ENCODE data around the gene RBM15B.
"Not testable (repeated sequence)": the region's sequence is repeated elsewhere in the genome, so short reads cannot be mapped to it uniquely, and the experiment has no call there.

Gene RBM15B

DNA sequence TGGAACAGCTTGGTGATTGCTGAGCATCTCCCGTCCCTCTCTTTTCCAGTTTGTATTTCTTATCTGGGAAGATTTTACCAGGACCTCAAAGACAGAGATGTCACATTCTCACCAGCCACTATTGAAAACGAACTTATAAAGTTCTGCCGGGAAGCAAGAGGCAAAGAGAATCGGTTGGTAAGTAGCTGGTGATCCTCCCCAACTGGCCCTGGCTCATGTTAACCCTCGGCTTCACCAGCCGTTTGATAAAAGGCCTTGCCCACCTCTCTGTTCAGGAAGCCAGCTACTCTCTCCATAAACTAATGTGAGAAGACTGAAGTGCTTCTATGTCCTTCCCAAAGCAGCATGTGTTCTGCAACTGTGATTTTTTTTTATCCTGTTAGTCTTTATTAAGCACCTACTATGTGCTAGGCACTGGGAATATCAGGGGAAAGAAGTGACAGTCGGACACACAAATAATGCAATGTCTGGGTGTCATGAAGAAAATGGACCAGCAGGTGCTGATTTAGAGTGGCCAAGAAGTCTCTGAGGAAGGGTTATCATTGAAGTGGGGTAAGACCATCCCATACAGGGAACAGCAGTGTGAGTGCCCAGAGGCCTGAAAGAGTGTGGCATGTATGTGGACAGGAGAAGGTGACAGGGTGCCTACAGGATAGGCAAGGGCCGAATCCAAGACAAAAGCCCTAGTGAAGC, 4.8 kb upstream of the RBM15B start:
- peak overlapping the region; percentile 78 for H3K4me3 ChIP-seq (ENCODE audit: control insufficient read depth, low read depth, low read length)
- TF ChIP-seq, protein P1, sequence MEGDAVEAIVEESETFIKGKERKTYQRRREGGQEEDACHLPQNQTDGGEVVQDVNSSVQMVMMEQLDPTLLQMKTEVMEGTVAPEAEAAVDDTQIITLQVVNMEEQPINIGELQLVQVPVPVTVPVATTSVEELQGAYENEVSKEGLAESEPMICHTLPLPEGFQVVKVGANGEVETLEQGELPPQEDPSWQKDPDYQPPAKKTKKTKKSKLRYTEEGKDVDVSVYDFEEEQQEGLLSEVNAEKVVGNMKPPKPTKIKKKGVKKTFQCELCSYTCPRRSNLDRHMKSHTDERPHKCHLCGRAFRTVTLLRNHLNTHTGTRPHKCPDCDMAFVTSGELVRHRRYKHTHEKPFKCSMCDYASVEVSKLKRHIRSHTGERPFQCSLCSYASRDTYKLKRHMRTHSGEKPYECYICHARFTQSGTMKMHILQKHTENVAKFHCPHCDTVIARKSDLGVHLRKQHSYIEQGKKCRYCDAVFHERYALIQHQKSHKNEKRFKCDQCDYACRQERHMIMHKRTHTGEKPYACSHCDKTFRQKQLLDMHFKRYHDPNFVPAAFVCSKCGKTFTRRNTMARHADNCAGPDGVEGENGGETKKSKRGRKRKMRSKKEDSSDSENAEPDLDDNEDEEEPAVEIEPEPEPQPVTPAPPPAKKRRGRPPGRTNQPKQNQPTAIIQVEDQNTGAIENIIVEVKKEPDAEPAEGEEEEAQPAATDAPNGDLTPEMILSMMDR (IDR thresholded peaks at IDR 0.05; ENCODE audit: control insufficient read depth, insufficient read depth, low read depth, low read length, missing control alignments) = no peak
- DNase-seq (ENCODE audit: low read depth) = no peak

DNA sequence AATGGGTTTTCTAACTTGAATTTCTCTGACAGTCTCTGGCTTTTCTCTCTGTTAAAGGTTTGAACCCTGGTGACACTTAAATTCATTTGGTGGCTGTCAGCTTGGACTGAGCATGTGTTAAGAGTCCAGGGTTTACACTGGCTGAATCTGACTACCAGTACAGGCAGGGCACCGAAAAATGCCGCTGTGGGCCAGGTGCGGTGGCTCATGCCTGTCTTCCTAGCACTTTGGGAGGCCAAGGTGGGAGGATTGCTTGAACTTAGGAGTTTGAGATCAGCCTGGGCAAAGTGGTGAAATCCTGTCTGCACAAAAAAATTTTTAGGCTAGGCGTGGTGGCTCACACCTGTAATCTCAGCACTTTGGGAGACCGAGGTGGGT, 4.2 kb upstream of the RBM15B start:
- peak overlapping the region; percentile 78 for H3K4me3 ChIP-seq (ENCODE audit: control insufficient read depth, low read depth, low read length)
- TF ChIP-seq, protein P1 (IDR thresholded peaks at IDR 0.05; ENCODE audit: control insufficient read depth, insufficient read depth, low read depth, low read length, missing control alignments) = no peak
- no peak for DNase-seq (ENCODE audit: low read depth)

DNA sequence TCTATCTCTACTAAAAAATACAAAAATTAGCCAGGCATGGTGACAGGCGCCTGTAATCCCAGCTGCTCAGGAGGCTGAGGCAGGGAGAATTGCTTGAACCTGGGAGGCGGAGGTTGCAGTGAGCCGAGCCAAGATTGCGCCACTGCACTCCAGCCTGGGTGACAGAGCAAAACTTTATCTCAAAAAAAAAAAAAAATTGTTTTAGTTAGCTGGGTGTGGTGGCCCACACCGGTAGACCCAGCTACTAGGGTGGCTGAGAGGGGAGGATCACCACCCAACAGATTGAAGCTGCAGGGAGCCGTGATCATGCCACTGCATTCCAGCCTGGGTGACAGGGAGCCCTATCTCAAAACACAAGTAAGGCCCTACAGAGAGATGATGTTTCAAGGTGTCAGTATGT, 3.8 kb upstream of the RBM15B start:
- DNase-seq (ENCODE audit: low read depth); H3K4me3 ChIP-seq (ENCODE audit: control insufficient read depth, low read depth, low read length): not testable (repeated sequence)

DNA sequence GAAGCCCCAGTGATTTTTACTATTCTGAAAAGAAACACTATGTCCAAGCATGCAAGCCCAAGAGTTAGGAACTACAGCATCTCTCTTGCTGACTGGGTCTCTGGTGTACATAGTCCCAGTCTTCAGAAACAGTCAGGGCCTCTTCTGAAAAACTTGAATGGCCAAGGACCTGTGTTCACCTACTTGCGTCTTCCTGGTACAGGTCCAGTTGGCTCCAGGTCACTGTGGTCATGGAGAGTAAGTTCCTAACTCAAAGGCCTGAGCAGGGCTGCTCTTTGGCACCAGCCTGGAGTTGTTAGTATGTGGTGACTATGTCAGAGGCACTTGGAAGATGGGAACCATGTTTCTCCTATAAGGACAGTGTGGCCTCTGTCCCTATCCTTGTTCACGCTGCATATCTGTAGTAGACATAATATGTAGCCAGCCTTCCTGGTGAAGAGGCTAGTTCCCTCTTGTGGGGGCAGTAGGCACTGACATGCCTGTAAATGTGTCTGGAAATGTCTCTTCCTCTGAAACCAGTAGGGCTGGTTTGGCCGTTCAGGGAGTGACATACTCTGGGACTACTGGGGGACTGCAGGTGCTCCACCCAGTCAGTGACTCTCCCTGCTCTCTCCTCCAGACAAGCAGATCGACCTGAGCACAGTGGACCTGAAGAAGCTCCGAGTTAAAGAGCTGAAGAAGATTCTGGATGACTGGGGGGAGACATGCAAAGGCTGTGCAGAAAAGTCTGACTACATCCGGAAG, 2.6 kb upstream of the RBM15B start:
- TF ChIP-seq, protein P1 (IDR thresholded peaks at IDR 0.05; ENCODE audit: control insufficient read depth, insufficient read depth, low read depth, low read length, missing control alignments) = peak; percentile 35
- H3K4me3 ChIP-seq (ENCODE audit: control insufficient read depth, low read depth, low read length) = no peak overlapping the region
- no peak for DNase-seq (ENCODE audit: low read depth)

DNA sequence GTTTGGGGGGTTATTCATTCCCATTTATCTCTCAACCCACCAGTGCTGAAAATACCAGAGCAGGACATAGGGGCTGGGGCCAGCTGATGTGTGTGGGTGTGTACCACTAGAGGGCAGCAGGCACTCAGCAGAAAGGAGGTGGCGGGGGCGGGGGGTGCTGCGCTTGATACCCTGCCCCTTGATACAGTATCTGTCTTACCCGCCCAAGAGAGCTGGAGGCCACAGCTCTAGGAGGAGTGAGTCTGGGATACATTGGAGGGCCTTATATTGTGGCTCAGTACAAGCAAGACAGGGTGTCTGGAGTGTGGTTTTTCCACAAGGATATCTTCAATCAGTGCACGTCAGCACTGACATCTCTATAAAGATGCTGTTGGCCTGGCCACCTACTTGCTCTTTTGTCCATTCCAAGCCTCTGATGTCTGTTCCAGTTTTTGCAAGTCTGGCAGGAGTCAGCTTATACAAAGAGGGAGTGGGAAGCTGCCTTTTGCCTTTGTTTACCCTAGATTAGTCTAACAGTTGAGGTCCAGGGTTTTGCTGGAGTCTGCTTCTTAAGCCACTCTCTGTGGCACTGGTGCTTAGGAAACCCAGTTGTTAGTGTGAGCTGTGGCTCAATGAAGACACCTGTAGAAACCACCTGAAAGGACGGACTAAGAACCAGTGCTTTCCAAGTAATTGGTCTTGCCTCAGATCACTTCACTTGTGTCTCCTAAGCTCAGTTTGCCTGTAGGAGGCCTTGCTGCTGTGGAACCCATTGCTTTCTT, 1.5 kb upstream of the RBM15B start:
- DNase-seq (ENCODE audit: low read depth) = no peak
- TF ChIP-seq, protein P1 (IDR thresholded peaks at IDR 0.05; ENCODE audit: control insufficient read depth, insufficient read depth, low read depth, low read length, missing control alignments) = peak; percentile 88
- no peak overlapping the region for H3K4me3 ChIP-seq (ENCODE audit: control insufficient read depth, low read depth, low read length)

DNA sequence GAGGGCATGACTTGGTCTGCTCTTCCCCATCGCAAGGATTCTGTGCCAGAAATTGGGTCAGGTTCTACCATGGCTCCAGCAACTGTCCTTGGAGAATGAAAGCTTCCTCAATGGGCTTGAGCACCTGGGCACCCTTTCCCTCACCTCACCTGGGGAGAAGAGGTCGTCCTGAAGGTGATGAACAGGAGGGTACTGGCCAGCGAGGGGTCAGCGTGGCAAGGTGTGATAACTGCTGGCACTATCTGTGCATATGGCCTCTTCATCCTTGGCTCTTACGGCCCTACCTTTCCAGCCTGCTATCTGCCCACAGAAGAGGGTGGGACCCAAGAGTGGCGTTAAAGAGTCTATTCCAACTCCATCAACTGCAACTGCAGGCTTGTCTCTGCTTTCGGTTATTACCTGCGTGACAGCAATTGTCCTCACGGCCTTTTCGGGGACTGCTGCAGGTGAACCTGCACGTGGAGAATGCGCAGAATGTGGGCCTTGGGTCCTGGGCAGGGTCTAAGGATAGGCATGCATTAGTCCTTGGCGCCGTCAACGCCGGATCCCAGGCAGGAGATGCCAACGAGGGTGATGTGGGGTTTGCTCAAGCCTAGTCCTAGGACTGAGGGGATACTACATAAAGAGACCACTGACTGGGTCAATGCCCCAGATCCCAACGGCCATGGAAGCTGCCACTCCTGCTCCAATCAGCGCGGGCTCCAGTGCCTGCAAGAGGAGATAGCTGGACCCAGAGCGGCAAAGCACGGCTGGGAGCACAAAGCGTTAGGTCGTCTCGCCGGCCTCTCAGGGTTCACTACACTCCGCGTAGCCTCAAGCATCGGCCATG, 625 bp upstream of the RBM15B start:
- TF ChIP-seq, protein P1 (IDR thresholded peaks at IDR 0.05; ENCODE audit: control insufficient read depth, insufficient read depth, low read depth, low read length, missing control alignments) = no peak
- peak overlapping the region; percentile 21 for H3K4me3 ChIP-seq (ENCODE audit: control insufficient read depth, low read depth, low read length)
- DNase-seq (ENCODE audit: low read depth) = no peak
